Measurements from ENCODE around the gene EPS8L2. TPM values are rescaled to one million over a fixed set of nuclear protein-coding genes. Genes with fewer than 3 reads are reported as not detected.
A peak's percentile ranks its signal among the peaks of the same experiment; 100 is the strongest.

The EPS8L2 gene
- total and polyA plus RNA-seq, 9 of the 15 experiments (the other 6 are each of a cell fraction or from before 2014, with no cell fraction given), result 0.75 to 17.0 (median 3.7) TPM

DNA sequence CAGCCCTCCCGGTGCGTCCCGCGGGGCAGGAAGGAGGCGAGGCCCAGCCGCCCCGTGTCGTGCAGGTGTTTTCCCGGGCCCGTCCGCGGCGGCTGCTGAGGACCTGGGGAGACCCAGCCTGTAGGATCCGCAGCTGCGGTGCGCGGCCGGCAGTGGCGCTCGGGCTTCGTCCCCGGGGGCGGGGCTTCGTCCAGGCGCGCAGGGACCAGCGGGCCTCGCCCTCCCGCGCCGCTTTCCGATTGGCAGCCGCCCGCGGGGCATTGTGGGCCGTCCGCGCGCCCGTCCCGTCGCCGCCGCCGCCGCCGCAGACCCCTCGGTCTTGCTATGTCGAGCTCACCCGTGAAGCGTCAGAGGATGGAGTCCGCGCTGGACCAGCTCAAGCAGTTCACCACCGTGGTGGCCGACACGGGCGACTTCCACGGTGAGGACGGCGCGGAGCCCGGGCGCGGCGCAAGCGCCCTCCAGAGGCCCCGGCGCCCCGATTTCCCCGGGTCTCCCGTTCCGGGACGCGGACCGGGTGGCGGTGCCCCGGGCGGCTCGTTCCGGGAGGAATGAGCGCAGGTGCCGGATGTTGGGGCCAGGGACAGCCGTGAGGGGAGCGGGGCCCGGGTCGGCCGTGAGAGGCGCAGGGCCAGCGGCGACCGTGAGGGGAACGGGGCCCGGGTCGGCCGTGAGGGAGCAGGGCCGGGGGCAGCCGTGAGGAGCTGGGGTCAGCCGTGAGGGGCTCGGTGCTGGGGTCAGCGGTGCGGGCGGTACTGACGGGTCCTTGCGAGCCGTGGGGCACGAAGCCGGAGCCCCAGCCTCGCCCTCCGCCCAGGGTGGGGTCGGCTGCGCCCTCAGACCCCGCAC, 41.4 kb downstream of the EPS8L2 start, which contains the start of gene TALDO1 (continued):
- TF ChIP-seq, protein P1, sequence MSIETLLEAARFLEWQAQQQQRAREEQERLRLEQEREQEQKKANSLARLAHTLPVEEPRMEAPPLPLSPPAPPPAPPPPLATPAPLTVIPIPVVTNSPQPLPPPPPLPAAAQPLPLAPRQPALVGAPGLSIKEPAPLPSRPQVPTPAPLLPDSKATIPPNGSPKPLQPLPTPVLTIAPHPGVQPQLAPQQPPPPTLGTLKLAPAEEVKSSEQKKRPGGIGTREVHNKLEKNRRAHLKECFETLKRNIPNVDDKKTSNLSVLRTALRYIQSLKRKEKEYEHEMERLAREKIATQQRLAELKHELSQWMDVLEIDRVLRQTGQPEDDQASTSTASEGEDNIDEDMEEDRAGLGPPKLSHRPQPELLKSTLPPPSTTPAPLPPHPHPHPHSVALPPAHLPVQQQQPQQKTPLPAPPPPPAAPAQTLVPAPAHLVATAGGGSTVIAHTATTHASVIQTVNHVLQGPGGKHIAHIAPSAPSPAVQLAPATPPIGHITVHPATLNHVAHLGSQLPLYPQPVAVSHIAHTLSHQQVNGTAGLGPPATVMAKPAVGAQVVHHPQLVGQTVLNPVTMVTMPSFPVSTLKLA (conservative IDR thresholded peaks at IDR 0.05), result no peak
- no peak for TF ChIP-seq ELF1 (tag; IDR thresholded peaks at IDR 0.05)
- no peak for TF ChIP-seq ELF4 (CRISPR knock-in tag; IDR thresholded peaks at IDR 0.05)
- no peak for TF ChIP-seq ZZZ3 (IDR thresholded peaks at IDR 0.05)
- no peak for TF ChIP-seq IFI16 (CRISPR knock-in tag; IDR thresholded peaks at IDR 0.05)
- TF ChIP-seq, protein P2, sequence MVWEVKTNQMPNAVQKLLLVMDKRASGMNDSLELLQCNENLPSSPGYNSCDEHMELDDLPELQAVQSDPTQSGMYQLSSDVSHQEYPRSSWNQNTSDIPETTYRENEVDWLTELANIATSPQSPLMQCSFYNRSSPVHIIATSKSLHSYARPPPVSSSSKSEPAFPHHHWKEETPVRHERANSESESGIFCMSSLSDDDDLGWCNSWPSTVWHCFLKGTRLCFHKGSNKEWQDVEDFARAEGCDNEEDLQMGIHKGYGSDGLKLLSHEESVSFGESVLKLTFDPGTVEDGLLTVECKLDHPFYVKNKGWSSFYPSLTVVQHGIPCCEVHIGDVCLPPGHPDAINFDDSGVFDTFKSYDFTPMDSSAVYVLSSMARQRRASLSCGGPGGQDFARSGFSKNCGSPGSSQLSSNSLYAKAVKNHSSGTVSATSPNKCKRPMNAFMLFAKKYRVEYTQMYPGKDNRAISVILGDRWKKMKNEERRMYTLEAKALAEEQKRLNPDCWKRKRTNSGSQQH (CRISPR knock-in tag; IDR thresholded peaks at IDR 0.05), result no peak
- TF ChIP-seq SAP30 (IDR thresholded peaks at IDR 0.05; ENCODE audit: borderline replicate concordance, insufficient read depth, low read depth, low read length, poor library complexity, severe bottlenecking), result peak; percentile 43
- no peak for TF ChIP-seq ZNF584 (CRISPR knock-in tag; IDR thresholded peaks at IDR 0.05; ENCODE audit: low read depth)
- TF ChIP-seq DMBX1 (CRISPR knock-in tag; IDR thresholded peaks at IDR 0.05; ENCODE audit: borderline replicate concordance), result no peak
- peak; percentile 53; the same call in 1 of the 2 replicates for TF ChIP-seq SP1 (CRISPR knock-in tag; IDR thresholded peaks at IDR 0.05)
- TF ChIP-seq GATAD2B (IDR thresholded peaks at IDR 0.05; ENCODE audit: borderline replicate concordance), result no peak
- TF ChIP-seq CREB1 (IDR thresholded peaks at IDR 0.05), result 0 out of 2 replicates have a peak, but pooled peaks have one; percentile 21
- no peak for TF ChIP-seq CREB1 (CRISPR knock-in tag; IDR thresholded peaks at IDR 0.05)
- no peak for TF ChIP-seq BACH1 (tag; IDR thresholded peaks at IDR 0.05)
- TF ChIP-seq HMGN3 (IDR thresholded peaks at IDR 0.05; ENCODE audit: borderline replicate concordance, extremely low read depth, insufficient read length, low read depth, low read length), result peak; percentile 62
- 0 out of 2 replicates have a peak, but pooled peaks have one; percentile 17 for TF ChIP-seq SMAD4 (CRISPR knock-in tag; conservative IDR thresholded peaks at IDR 0.05)
- TF ChIP-seq, protein P3, sequence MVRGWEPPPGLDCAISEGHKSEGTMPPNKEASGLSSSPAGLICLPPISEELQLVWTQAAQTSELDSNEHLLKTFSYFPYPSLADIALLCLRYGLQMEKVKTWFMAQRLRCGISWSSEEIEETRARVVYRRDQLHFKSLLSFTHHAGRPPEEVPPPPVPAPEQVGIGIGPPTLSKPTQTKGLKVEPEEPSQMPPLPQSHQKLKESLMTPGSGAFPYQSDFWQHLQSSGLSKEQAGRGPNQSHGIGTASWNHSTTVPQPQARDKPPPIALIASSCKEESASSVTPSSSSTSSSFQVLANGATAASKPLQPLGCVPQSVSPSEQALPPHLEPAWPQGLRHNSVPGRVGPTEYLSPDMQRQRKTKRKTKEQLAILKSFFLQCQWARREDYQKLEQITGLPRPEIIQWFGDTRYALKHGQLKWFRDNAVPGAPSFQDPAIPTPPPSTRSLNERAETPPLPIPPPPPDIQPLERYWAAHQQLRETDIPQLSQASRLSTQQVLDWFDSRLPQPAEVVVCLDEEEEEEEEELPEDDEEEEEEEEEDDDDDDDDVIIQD (CRISPR knock-in tag; IDR thresholded peaks at IDR 0.05), result no peak
- TF ChIP-seq SAFB (IDR thresholded peaks at IDR 0.05; ENCODE audit: borderline replicate concordance, low read depth, low read length), result no peak
- peak; percentile 15; the same call in 1 of the 2 replicates for TF ChIP-seq ZNF263 (CRISPR knock-in tag; IDR thresholded peaks at IDR 0.05; ENCODE audit: borderline replicate concordance)
- TF ChIP-seq, protein P4, sequence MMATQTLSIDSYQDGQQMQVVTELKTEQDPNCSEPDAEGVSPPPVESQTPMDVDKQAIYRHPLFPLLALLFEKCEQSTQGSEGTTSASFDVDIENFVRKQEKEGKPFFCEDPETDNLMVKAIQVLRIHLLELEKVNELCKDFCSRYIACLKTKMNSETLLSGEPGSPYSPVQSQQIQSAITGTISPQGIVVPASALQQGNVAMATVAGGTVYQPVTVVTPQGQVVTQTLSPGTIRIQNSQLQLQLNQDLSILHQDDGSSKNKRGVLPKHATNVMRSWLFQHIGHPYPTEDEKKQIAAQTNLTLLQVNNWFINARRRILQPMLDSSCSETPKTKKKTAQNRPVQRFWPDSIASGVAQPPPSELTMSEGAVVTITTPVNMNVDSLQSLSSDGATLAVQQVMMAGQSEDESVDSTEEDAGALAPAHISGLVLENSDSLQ (IDR thresholded peaks at IDR 0.05), result no peak
- TF ChIP-seq ZNF24 (IDR thresholded peaks at IDR 0.05), result no peak
- TF ChIP-seq ZNF780A (CRISPR knock-in tag; IDR thresholded peaks at IDR 0.05), result no peak
- TF ChIP-seq STAT5A (IDR thresholded peaks at IDR 0.05; ENCODE audit: borderline replicate concordance, low read length), result no peak
